VCaP (cell line): ENCODE measurements around the gene CCDC136.

ENCODE experiments used
- H3K27ac ChIP-seq: fragments of 450-650 bp; 2 replicates; pipeline ENCODE4 v1.5.1; 2017
- CTCF ChIP-seq: fragments of 450-650 bp; conservative IDR thresholded peaks from 2 replicates; pipeline ENCODE4 v1.5.1; 2017; ENCODE audit warnings: mild to moderate bottlenecking, moderate library complexity

CCDC136 gene

GRCh38 chr7:128791121-128791971, at the start of gene CCDC136:
CCDC136 (plus strand) TSS chr7:128791968; CDS start chr7:128792412, 444 bp downstream.
- peak within 1 kb of the TSS; percentile 61; the same call in 1 of the 2 replicates for H3K27ac ChIP-seq
- TF ChIP-seq CTCF: no peak

- H3K27ac ChIP-seq: no peak overlapping the region
- TF ChIP-seq CTCF: no peak
These were observed 49.6 kb upstream of the CCDC136 start for GRCh38 chr7:128742206-128742605.

- no peak for TF ChIP-seq CTCF
- no peak overlapping the region for H3K27ac ChIP-seq
These were observed 48.5 kb upstream of the CCDC136 start for GRCh38 chr7:128743112-128743772.

GRCh38 chr7:128744366-128744905, 47.3 kb upstream of the CCDC136 start:
- TF ChIP-seq CTCF: no peak
- no peak overlapping the region for H3K27ac ChIP-seq

GRCh38 chr7:128745706-128746105, 46.1 kb upstream of the CCDC136 start:
- peak overlapping the region; percentile 10; the same call in 1 of the 2 replicates for H3K27ac ChIP-seq
- TF ChIP-seq CTCF: no peak

- no peak overlapping the region for H3K27ac ChIP-seq
These were observed 44.3 kb upstream of the CCDC136 start for GRCh38 chr7:128747327-128748079.

More at GRCh38 chr7:128747327-128748079, 44.3 kb upstream of the CCDC136 start:
- TF ChIP-seq CTCF: no peak
